GM12864 (cell line): ENCODE data around the gene S100A5.

Experiments used
- DNase-seq: peaks from one replicate; pipeline ENCODE4 v3.0.0-alpha.2; 2011; ENCODE audit warnings: low read depth
- H3K4me3 ChIP-seq: 2 replicates; pipeline ENCODE4 v1.5.1; 2011; ENCODE audit warnings: mild to moderate bottlenecking, low read depth, low read length, control low read depth
- CTCF ChIP-seq: IDR thresholded peaks from 2 replicates; pipeline ENCODE4 v1.5.1; 2011; ENCODE audit warnings: low read depth, mild to moderate bottlenecking, moderate library complexity, low read length, control low read depth, inconsistent platforms; ENCODE audit errors: missing control alignments

The S100A5 gene

GRCh38 chr1:153507926-153508583, 32.7 kb downstream of the S100A5 start:
- no peak for DNase-seq
- TF ChIP-seq CTCF = no peak
- H3K4me3 ChIP-seq = no peak overlapping the region

- DNase-seq = no peak
- no peak for TF ChIP-seq CTCF
- no peak overlapping the region for H3K4me3 ChIP-seq
Measured at GRCh38 chr1:153506831-153507413, 33.8 kb downstream of the S100A5 start.

- DNase-seq = no peak
- no peak overlapping the region for H3K4me3 ChIP-seq
- no peak for TF ChIP-seq CTCF
Measured at GRCh38 chr1:153506386-153506785, 34.3 kb downstream of the S100A5 start.

- H3K4me3 ChIP-seq = no peak overlapping the region
- no peak for DNase-seq
- no peak for TF ChIP-seq CTCF
Measured at GRCh38 chr1:153505576-153505975, 35.2 kb downstream of the S100A5 start.

GRCh38 chr1:153503766-153504165, 37.0 kb downstream of the S100A5 start:
- no peak for TF ChIP-seq CTCF
- DNase-seq = no peak
- H3K4me3 ChIP-seq = no peak overlapping the region

- DNase-seq = no peak
- no peak overlapping the region for H3K4me3 ChIP-seq
- no peak for TF ChIP-seq CTCF
Measured at GRCh38 chr1:153498746-153499145, 42.0 kb downstream of the S100A5 start.

- H3K4me3 ChIP-seq = no peak overlapping the region
- no peak for TF ChIP-seq CTCF
- DNase-seq = no peak
Measured at GRCh38 chr1:153495536-153495935, 45.2 kb downstream of the S100A5 start.
